ENCODE results near the gene MPDZ. TPM values are rescaled to one million over a fixed set of nuclear protein-coding genes. Genes with fewer than 3 reads are reported as not detected.

Gene MPDZ
- total RNA-seq, 1 experiment from 2014 or later: 16.6 TPM

DNA sequence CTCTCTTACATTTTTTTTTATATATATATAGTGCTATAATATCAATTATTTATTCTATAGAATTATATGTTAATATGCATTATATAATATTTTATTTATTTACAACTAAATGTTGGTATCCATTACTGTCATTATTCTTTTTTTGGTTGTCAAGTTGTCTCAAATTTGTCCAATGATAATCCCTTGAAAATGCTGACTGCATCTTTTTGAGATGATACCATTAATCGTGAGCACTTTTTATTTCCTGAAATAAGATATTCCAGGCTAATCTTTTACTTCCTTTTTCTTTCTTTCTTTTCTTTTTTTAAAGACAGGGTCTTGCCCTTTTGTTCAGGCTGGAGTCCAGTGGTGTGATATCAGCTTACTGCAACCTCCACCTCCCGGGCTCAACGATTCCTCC is 12.7 kb upstream of the MPDZ start:
- no peak for DNase-seq (ENCODE audit: low read depth, low spot score)
- no peak overlapping the region for H3K27ac ChIP-seq (ENCODE audit: low read length)
- no peak for ATAC-seq
- CTCF ChIA-PET: no interaction called here
- no peaks in the 10 kb centered on the region for H3K9me3 ChIP-seq (ENCODE audit: control insufficient read depth, insufficient read depth, low read depth, low read length)
- intact Hi-C loops (cut with micrococcal nuclease; ENCODE audit: unreplicated experiment): no loop called here
- TF ChIP-seq SIN3A (IDR thresholded peaks at IDR 0.05; ENCODE audit: borderline replicate concordance, insufficient read depth, low read depth, low read length): no peak
- TF ChIP-seq POLR2AphosphoS5 (IDR thresholded peaks at IDR 0.05; ENCODE audit: low read depth, low read length): no peak
- TF ChIP-seq TCF7L2 (IDR thresholded peaks at IDR 0.05; ENCODE audit: low read depth, low read length): no peak
- TF ChIP-seq, protein P1, sequence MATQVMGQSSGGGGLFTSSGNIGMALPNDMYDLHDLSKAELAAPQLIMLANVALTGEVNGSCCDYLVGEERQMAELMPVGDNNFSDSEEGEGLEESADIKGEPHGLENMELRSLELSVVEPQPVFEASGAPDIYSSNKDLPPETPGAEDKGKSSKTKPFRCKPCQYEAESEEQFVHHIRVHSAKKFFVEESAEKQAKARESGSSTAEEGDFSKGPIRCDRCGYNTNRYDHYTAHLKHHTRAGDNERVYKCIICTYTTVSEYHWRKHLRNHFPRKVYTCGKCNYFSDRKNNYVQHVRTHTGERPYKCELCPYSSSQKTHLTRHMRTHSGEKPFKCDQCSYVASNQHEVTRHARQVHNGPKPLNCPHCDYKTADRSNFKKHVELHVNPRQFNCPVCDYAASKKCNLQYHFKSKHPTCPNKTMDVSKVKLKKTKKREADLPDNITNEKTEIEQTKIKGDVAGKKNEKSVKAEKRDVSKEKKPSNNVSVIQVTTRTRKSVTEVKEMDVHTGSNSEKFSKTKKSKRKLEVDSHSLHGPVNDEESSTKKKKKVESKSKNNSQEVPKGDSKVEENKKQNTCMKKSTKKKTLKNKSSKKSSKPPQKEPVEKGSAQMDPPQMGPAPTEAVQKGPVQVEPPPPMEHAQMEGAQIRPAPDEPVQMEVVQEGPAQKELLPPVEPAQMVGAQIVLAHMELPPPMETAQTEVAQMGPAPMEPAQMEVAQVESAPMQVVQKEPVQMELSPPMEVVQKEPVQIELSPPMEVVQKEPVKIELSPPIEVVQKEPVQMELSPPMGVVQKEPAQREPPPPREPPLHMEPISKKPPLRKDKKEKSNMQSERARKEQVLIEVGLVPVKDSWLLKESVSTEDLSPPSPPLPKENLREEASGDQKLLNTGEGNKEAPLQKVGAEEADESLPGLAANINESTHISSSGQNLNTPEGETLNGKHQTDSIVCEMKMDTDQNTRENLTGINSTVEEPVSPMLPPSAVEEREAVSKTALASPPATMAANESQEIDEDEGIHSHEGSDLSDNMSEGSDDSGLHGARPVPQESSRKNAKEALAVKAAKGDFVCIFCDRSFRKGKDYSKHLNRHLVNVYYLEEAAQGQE (IDR thresholded peaks at IDR 0.05; ENCODE audit: insufficient read depth in 1 of 2, low read depth in 2 of 2, low read length in 1 of 2): no peak
- no peaks in the 10 kb centered on the region for H3K4me1 ChIP-seq (ENCODE audit: control insufficient read depth, insufficient read depth, low read length)
- POLR2A ChIA-PET: no interaction called here
- no peak overlapping the region for H3K4me3 ChIP-seq (ENCODE audit: low read depth in 2 of 2, low read length in 2 of 2)
- no peaks in the 10 kb centered on the region for H3K36me3 ChIP-seq (ENCODE audit: control insufficient read depth, insufficient read depth, low read length)
- H3K27me3 ChIP-seq (ENCODE audit: control insufficient read depth, insufficient read depth, low read length): no peaks in the 10 kb centered on the region
- no TSS peak for BruUV-seq (replicated peaks)
- in situ Hi-C loops (cut with HindIII; ENCODE audit: low pct_unique_long_range_greater_than_20kb, low sequenced_read_pairs): no loop called here

DNA sequence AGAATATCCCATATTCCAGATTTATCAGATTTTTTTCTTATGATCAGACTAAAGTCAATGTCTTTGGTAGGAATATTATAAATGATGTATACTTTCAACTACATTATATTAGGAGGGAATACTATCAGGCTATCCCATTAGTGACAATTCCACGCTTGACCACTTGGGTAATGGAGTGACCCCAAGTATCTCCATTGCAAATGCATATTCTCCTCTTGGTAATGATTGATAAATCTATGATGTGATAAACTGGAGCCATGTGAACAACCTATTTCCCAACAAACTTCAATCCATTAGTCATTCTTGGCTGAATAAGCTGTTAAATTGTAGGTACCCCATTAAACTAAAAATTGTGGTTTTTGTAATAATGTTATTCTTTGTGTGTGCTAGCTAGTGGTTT is 12.2 kb upstream of the MPDZ start:
- no peak for ATAC-seq
- H3K9me3 ChIP-seq (ENCODE audit: control insufficient read depth, insufficient read depth, low read depth, low read length): no peaks in the 10 kb centered on the region
- no peak overlapping the region for H3K4me3 ChIP-seq (ENCODE audit: low read depth in 2 of 2, low read length in 2 of 2)
- ChIA-PET POLR2A (no interaction called here), CTCF (no interaction called here)
- intact Hi-C loops (cut with micrococcal nuclease; ENCODE audit: unreplicated experiment) (no loop called here), in situ Hi-C loops (cut with HindIII; ENCODE audit: low pct_unique_long_range_greater_than_20kb, low sequenced_read_pairs) (no loop called here)
- no peaks in the 10 kb centered on the region for H3K27me3 ChIP-seq (ENCODE audit: control insufficient read depth, insufficient read depth, low read length)
- H3K27ac ChIP-seq (ENCODE audit: low read length): no peak overlapping the region
- H3K36me3 ChIP-seq (ENCODE audit: control insufficient read depth, insufficient read depth, low read length): no peaks in the 10 kb centered on the region
- BruUV-seq (replicated peaks): no TSS peak
- no peaks in the 10 kb centered on the region for H3K4me1 ChIP-seq (ENCODE audit: control insufficient read depth, insufficient read depth, low read length)
- TF ChIP-seq TCF7L2 (IDR thresholded peaks at IDR 0.05; ENCODE audit: low read depth, low read length) (no peak), SIN3A (IDR thresholded peaks at IDR 0.05; ENCODE audit: borderline replicate concordance, insufficient read depth, low read depth, low read length) (no peak), POLR2AphosphoS5 (IDR thresholded peaks at IDR 0.05; ENCODE audit: low read depth, low read length) (no peak)
- TF ChIP-seq, protein P2, sequence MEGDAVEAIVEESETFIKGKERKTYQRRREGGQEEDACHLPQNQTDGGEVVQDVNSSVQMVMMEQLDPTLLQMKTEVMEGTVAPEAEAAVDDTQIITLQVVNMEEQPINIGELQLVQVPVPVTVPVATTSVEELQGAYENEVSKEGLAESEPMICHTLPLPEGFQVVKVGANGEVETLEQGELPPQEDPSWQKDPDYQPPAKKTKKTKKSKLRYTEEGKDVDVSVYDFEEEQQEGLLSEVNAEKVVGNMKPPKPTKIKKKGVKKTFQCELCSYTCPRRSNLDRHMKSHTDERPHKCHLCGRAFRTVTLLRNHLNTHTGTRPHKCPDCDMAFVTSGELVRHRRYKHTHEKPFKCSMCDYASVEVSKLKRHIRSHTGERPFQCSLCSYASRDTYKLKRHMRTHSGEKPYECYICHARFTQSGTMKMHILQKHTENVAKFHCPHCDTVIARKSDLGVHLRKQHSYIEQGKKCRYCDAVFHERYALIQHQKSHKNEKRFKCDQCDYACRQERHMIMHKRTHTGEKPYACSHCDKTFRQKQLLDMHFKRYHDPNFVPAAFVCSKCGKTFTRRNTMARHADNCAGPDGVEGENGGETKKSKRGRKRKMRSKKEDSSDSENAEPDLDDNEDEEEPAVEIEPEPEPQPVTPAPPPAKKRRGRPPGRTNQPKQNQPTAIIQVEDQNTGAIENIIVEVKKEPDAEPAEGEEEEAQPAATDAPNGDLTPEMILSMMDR (IDR thresholded peaks at IDR 0.05): no peak
- TF ChIP-seq, protein P1 (IDR thresholded peaks at IDR 0.05; ENCODE audit: insufficient read depth in 1 of 2, low read depth in 2 of 2, low read length in 1 of 2): no peak
- DNase-seq (ENCODE audit: low read depth, low spot score): no peak
